K562 (cell line): ENCODE results near the gene MIEF2. TPM values are rescaled to one million over a fixed set of nuclear protein-coding genes. Genes with fewer than 3 reads are reported as not detected.

Experiments used
- ASH1L ChIP-seq: fragments of 450-650 bp; IDR thresholded peaks from 2 replicates; pipeline ENCODE4 v1.6.1; 2018; ENCODE audit warnings: borderline replicate concordance, mild to moderate bottlenecking, low read depth; ENCODE audit not compliant: partially characterized antibody
- C11orf30 ChIP-seq: fragments of 450-650 bp; IDR thresholded peaks from 2 replicates; pipeline ENCODE4 v1.6.1; 2016; ENCODE audit warnings: low read depth, mild to moderate bottlenecking
- ELF4 ChIP-seq: fragments of 450-650 bp; formaldehyde crosslinking; IDR thresholded peaks from 2 replicates; pipeline ENCODE4 v1.4.0; 2022; ENCODE audit warnings: missing genetic modification characterization
- HDAC1 ChIP-seq, 2 experiments: fragments of 450-650 bp; IDR thresholded peaks; 2 replicates each; pipeline ENCODE4 v1.6.1; 2016 to 2017; ENCODE audit warnings: inconsistent platforms in 1 of 2, mild to moderate bottlenecking in 1 of 2, moderate library complexity in 1 of 2
- L3MBTL2 ChIP-seq: fragments of 450-650 bp; IDR thresholded peaks from 2 replicates; pipeline ENCODE4 v1.6.1; 2016; ENCODE audit warnings: mild to moderate bottlenecking, moderate library complexity
- MCM7 ChIP-seq, 2 experiments: fragments of 450-650 bp; IDR thresholded peaks; 2 replicates each; pipeline ENCODE4 v1.6.1; 2016 to 2018
- NFRKB ChIP-seq: fragments of 450-650 bp; IDR thresholded peaks from 2 replicates; pipeline ENCODE4 v1.6.1; 2016; ENCODE audit warnings: low read depth
- PCBP1 ChIP-seq: fragments of 200-400 bp; formaldehyde crosslinking; IDR thresholded peaks from 2 replicates; pipeline ENCODE4 v1.6.1; 2018; ENCODE audit warnings: mild to moderate bottlenecking, low read depth, low read length; ENCODE audit not compliant: poor library complexity, severe bottlenecking
- RAD51 ChIP-seq: fragments of 450-650 bp; IDR thresholded peaks from 2 replicates; pipeline ENCODE4 v1.7.1; 2016; ENCODE audit warnings: low read depth, mild to moderate bottlenecking, borderline replicate concordance
- SETDB1 ChIP-seq: IDR thresholded peaks from one replicate; pipeline ENCODE4 v1.6.1; 2012; ENCODE audit warnings: low read length, control low read depth, inconsistent platforms
- SIN3B ChIP-seq: fragments of 450-650 bp; IDR thresholded peaks from 2 replicates; pipeline ENCODE4 v1.6.1; 2017; ENCODE audit warnings: low read depth, mild to moderate bottlenecking, moderate library complexity
- TAF1 ChIP-seq: IDR thresholded peaks from 2 replicates; pipeline ENCODE4 v1.6.1; 2011; ENCODE audit warnings: mild to moderate bottlenecking, low read length, moderate library complexity; ENCODE audit not compliant: insufficient read depth, control insufficient read depth, severe bottlenecking; ENCODE audit errors: extremely low read depth
- TEAD1 ChIP-seq, 2 experiments: fragments of 450-650 bp in 1 of 2; sonication (generic) in 1 of 2; formaldehyde crosslinking; IDR thresholded peaks; 2 replicates each; pipeline versions ENCODE4 v1.4.0 to v1.8.0; 2020 to 2022; ENCODE audit warnings: mild to moderate bottlenecking in 2 of 2, missing genetic modification reagents in 1 of 2
- ZBTB7A ChIP-seq: IDR thresholded peaks from 2 replicates; pipeline ENCODE4 v1.6.1; 2011; ENCODE audit warnings: low read depth, mild to moderate bottlenecking, low read length, moderate library complexity, borderline replicate concordance; ENCODE audit not compliant: control insufficient read depth
- ZFX ChIP-seq: sonication (generic); formaldehyde crosslinking; IDR thresholded peaks from 2 replicates; pipeline ENCODE4 v1.8.0; 2022; ENCODE audit warnings: mild to moderate bottlenecking, missing genetic modification reagents, moderate library complexity
- ZNF3 ChIP-seq: fragments of 250-450 bp; sonication (Bioruptor Pico); IDR thresholded peaks from 2 replicates; pipeline ENCODE4 v1.5.0; 2021; ENCODE audit warnings: mild to moderate bottlenecking, moderate library complexity
- polyA plus RNA-seq, 8 experiments: library from polyadenylated mRNA; depleted of rRNA in 4 of 8; stranded (reverse) in 5 of 8; unstranded in 3 of 8; fragments of >200 nt; fragmentation: Nextera tagmentation in 2 of 8; fragmentation: Illumina TruSeq in 1 of 8; extraction: Ambion mirVana in 2 of 8; extraction: Trizol in 1 of 8; gene quantifications; 2 replicates each; pipeline versions ENCODE4 v1.2.1 to v1.2.3, GENCODE V29; 2011 to 2014; ENCODE audit warnings: inconsistent platforms in 1 of 8, missing spikeins in 1 of 8
- total RNA-seq, 7 experiments: library from RNA; depleted of rRNA in 6 of 7; stranded (reverse); fragments of >200 nt in 6 of 7; fragmentation: Illumina TruSeq in 2 of 7; extraction: Trizol in 2 of 7; gene quantifications; 2 replicates each; pipeline versions ENCODE4 v1.2.1 to v1.2.3, GENCODE V29; 2011 to 2021; ENCODE audit warnings: low replicate concordance in 1 of 7
- TF ChIP-seq, protein P1 (sequence below): fragments of 450-650 bp; formaldehyde crosslinking; IDR thresholded peaks from 2 replicates; pipeline ENCODE4 v1.4.0; 2020; ENCODE audit warnings: mild to moderate bottlenecking, mixed read lengths
- TF ChIP-seq, protein P2 (sequence below): fragments of 250-450 bp; sonication (Bioruptor Pico); IDR thresholded peaks from 2 replicates; pipeline ENCODE4 v1.9.0; 2021; ENCODE audit warnings: mild to moderate bottlenecking, inconsistent platforms
- TF ChIP-seq, protein P3 (sequence below): fragments of 450-650 bp; IDR thresholded peaks from 2 replicates; pipeline ENCODE4 v1.6.1; 2016; ENCODE audit warnings: mild to moderate bottlenecking

MIEF2 gene
- total and polyA plus RNA-seq, 9 of the 15 experiments (the other 6 are each of a cell fraction or from before 2014, with no cell fraction given): 0.10 to 8.2 (median 2.4) TPM

DNA sequence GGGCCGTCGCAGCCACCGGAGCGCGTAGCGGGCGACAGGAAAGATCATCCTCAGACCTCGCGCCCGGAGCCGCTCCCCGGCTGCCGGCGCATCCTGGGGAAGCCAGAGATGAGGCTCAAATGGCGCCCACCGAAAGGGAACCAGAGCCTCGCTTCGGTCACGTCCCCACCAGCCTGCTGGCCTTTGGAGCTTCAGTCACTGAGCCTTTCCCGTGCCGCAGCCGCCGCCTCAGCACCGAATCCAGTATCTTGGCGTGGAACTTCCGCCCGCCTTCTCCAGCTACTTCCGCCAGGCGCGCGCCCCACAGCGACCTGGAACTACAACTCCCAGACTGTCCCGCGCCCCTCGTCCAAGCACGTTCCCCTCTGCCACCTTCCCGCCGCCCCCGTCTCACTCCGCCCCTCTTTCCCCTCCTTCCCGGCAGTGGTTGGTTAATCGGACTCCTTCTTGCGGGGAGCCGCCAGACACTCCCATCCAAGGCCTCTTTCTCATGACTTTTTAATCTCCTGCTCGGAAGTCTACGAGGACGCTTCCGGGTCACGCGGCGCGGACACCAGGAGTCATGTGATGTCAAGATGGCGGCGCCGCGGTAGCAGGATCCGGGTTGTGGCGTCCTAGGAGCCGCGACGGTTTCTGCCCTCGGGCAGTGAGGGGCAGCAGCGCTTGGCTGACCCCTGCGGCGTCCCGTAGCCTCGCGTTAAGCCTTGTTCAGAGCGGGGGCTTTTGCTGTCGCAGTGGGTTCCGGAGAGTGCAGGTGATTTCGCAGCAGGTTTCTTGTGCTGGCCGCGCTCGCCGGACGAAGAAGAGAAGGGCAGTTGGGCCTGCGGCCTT lies 54.5 kb downstream of the MIEF2 start, which contains the start of the genes SMCR8 and TOP3A (continued):
- TF ChIP-seq C11orf30: peak; percentile 99
- peak; percentile 99 for TF ChIP-seq SIN3B
- peak; percentile 98 for TF ChIP-seq RAD51
- peak in 1 of 2 experiments; percentile 92; a peak in 3 of 4 replicates for TF ChIP-seq HDAC1 (IDR thresholded peaks at IDR 0.05)
- peak; percentile 65; the same call in 1 of the 2 replicates for TF ChIP-seq ZFX
- TF ChIP-seq ASH1L: peak; percentile 76
- 0 out of 2 replicates have a peak, but pooled peaks have one; percentile 41 for TF ChIP-seq NFRKB
- TF ChIP-seq PCBP1: peak; percentile 17
- TF ChIP-seq, protein P1, sequence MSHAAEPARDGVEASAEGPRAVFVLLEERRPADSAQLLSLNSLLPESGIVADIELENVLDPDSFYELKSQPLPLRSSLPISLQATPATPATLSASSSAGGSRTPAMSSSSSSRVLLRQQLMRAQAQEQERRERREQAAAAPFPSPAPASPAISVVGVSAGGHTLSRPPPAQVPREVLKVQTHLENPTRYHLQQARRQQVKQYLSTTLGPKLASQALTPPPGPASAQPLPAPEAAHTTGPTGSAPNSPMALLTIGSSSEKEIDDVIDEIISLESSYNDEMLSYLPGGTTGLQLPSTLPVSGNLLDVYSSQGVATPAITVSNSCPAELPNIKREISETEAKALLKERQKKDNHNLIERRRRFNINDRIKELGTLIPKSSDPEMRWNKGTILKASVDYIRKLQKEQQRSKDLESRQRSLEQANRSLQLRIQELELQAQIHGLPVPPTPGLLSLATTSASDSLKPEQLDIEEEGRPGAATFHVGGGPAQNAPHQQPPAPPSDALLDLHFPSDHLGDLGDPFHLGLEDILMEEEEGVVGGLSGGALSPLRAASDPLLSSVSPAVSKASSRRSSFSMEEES: peak; percentile 98
- no peak for TF ChIP-seq MCM7 (IDR thresholded peaks at IDR 0.05)
- peak; percentile 75 for TF ChIP-seq L3MBTL2
- TF ChIP-seq, protein P2, sequence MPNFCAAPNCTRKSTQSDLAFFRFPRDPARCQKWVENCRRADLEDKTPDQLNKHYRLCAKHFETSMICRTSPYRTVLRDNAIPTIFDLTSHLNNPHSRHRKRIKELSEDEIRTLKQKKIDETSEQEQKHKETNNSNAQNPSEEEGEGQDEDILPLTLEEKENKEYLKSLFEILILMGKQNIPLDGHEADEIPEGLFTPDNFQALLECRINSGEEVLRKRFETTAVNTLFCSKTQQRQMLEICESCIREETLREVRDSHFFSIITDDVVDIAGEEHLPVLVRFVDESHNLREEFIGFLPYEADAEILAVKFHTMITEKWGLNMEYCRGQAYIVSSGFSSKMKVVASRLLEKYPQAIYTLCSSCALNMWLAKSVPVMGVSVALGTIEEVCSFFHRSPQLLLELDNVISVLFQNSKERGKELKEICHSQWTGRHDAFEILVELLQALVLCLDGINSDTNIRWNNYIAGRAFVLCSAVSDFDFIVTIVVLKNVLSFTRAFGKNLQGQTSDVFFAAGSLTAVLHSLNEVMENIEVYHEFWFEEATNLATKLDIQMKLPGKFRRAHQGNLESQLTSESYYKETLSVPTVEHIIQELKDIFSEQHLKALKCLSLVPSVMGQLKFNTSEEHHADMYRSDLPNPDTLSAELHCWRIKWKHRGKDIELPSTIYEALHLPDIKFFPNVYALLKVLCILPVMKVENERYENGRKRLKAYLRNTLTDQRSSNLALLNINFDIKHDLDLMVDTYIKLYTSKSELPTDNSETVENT (CRISPR knock-in tag): peak; percentile 37; the same call in 1 of the 2 replicates
- no peak for TF ChIP-seq SETDB1
- TF ChIP-seq ZBTB7A: peak; percentile 27; the same call in 1 of the 2 replicates
- TF ChIP-seq, protein P3, sequence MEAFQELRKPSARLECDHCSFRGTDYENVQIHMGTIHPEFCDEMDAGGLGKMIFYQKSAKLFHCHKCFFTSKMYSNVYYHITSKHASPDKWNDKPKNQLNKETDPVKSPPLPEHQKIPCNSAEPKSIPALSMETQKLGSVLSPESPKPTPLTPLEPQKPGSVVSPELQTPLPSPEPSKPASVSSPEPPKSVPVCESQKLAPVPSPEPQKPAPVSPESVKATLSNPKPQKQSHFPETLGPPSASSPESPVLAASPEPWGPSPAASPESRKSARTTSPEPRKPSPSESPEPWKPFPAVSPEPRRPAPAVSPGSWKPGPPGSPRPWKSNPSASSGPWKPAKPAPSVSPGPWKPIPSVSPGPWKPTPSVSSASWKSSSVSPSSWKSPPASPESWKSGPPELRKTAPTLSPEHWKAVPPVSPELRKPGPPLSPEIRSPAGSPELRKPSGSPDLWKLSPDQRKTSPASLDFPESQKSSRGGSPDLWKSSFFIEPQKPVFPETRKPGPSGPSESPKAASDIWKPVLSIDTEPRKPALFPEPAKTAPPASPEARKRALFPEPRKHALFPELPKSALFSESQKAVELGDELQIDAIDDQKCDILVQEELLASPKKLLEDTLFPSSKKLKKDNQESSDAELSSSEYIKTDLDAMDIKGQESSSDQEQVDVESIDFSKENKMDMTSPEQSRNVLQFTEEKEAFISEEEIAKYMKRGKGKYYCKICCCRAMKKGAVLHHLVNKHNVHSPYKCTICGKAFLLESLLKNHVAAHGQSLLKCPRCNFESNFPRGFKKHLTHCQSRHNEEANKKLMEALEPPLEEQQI: no peak
- TF ChIP-seq TAF1: peak; percentile 74
- no peak for TF ChIP-seq ZNF3 (CRISPR knock-in tag)
- TF ChIP-seq ELF4 (CRISPR knock-in tag): peak; percentile 49; the same call in 1 of the 2 replicates
- peak in 1 of 2 experiments; percentile 31; a peak in 1 of 4 replicates for TF ChIP-seq TEAD1 (CRISPR knock-in tag; IDR thresholded peaks at IDR 0.05)
